Neuronal stem cell (in vitro differentiated cells): ENCODE measurements around the gene ADAMTS14.
A peak's percentile ranks its signal among the peaks of the same experiment; 100 is the strongest.

ENCODE experiments used
- DNase-seq: peaks from one replicate; pipeline ENCODE4 v3.0.0-alpha.2; 2013; ENCODE audit warnings: low spot score
- H2AFZ ChIP-seq: one replicate; pipeline ENCODE4 v1.6.1; 2013; ENCODE audit warnings: mild to moderate bottlenecking, low read length, inconsistent platforms
- H2AK5ac ChIP-seq: 2 replicates; pipeline ENCODE4 v1.6.1; 2013; ENCODE audit warnings: low read depth, mild to moderate bottlenecking, inconsistent platforms, low read length, moderate library complexity, mixed read lengths
- H2BK120ac ChIP-seq: 2 replicates; pipeline ENCODE4 v1.6.1; 2013; ENCODE audit warnings: low read depth, mild to moderate bottlenecking, inconsistent platforms, low read length, moderate library complexity, mixed read lengths
- H2BK12ac ChIP-seq: one replicate; pipeline ENCODE4 v1.6.1; 2013; ENCODE audit warnings: low read length, inconsistent platforms
- H2BK15ac ChIP-seq: 2 replicates; pipeline ENCODE4 v1.6.1; 2013; ENCODE audit warnings: mild to moderate bottlenecking, low read length, inconsistent platforms, mixed read lengths
- H2BK5ac ChIP-seq: one replicate; pipeline ENCODE4 v1.6.1; 2013; ENCODE audit warnings: inconsistent platforms, mild to moderate bottlenecking, low read length, moderate library complexity
- H3K14ac ChIP-seq: one replicate; pipeline ENCODE4 v1.6.1; 2013; ENCODE audit warnings: low read length, inconsistent platforms
- H3K18ac ChIP-seq: 2 replicates; pipeline ENCODE4 v1.6.1; 2013; ENCODE audit warnings: low read length, inconsistent platforms
- H3K23ac ChIP-seq: 2 replicates; pipeline ENCODE4 v1.6.1; 2013; ENCODE audit warnings: low read depth, mild to moderate bottlenecking, mixed read lengths, low read length, inconsistent platforms; ENCODE audit not compliant: poor library complexity
- H3K27ac ChIP-seq: replicated peaks from 3 replicates; pipeline ENCODE4 v1.5.1; 2013; ENCODE audit warnings: low read length, inconsistent platforms
- H3K27me3 ChIP-seq, 3 experiments: 2 replicates each; pipeline ENCODE4 v1.6.1; 2013; ENCODE audit warnings: low read length in 3 of 3, mild to moderate bottlenecking in 2 of 3, inconsistent platforms in 1 of 3, low read depth in 1 of 3, mixed read lengths in 1 of 3, moderate library complexity in 1 of 3; ENCODE audit not compliant: control insufficient read depth in 3 of 3, insufficient read depth in 3 of 3
- H3K36me3 ChIP-seq, 2 donors: replicated peaks in 1 of 2; 2 replicates each; pipeline ENCODE4 v1.6.1; 2013; ENCODE audit warnings: low read length in 2 of 2; ENCODE audit not compliant: control insufficient read depth in 2 of 2, insufficient read depth in 2 of 2
- H3K4ac ChIP-seq: 2 replicates; pipeline ENCODE4 v1.6.1; 2013; ENCODE audit warnings: inconsistent platforms, mild to moderate bottlenecking, low read length, moderate library complexity
- H3K4me1 ChIP-seq, 2 donors: 1 replicate in 1 of 2; 2 replicates in 1 of 2; pipeline ENCODE4 v1.6.1; 2013; ENCODE audit warnings: low read length in 2 of 2, low read depth in 1 of 2; ENCODE audit not compliant: control insufficient read depth in 2 of 2, insufficient read depth in 1 of 2
- H3K4me2 ChIP-seq: one replicate; pipeline ENCODE4 v1.6.1; 2013; ENCODE audit warnings: mild to moderate bottlenecking, low read length, inconsistent platforms; ENCODE audit not compliant: insufficient read depth, poor library complexity, severe bottlenecking
- H3K4me3 ChIP-seq, 2 donors: 2 replicates each; pipeline ENCODE4 v1.5.1; 2013; ENCODE audit warnings: low read length in 2 of 2, mild to moderate bottlenecking in 2 of 2, inconsistent platforms in 1 of 2, moderate library complexity in 1 of 2
- H3K79me1 ChIP-seq: one replicate; pipeline ENCODE4 v1.6.1; 2013; ENCODE audit warnings: low read depth, mild to moderate bottlenecking, inconsistent platforms, low read length, moderate library complexity
- H3K9ac ChIP-seq: one replicate; pipeline ENCODE4 v1.6.1; 2013; ENCODE audit warnings: mild to moderate bottlenecking, low read depth, low read length, inconsistent platforms; ENCODE audit not compliant: poor library complexity
- H3K9me3 ChIP-seq, 2 donors: replicated peaks in 1 of 2; 2 replicates each; pipeline versions ENCODE3 to v1.6.1; 2013; ENCODE audit warnings: low read length in 2 of 2, mild to moderate bottlenecking in 2 of 2, inconsistent platforms in 1 of 2, low read depth in 1 of 2, mixed read lengths in 1 of 2, moderate library complexity in 1 of 2; ENCODE audit not compliant: control insufficient read depth in 2 of 2, insufficient read depth in 1 of 2
- H4K8ac ChIP-seq: one replicate; pipeline ENCODE4 v1.6.1; 2013; ENCODE audit warnings: low read depth, mild to moderate bottlenecking, inconsistent platforms, low read length, moderate library complexity
- H4K91ac ChIP-seq: one replicate; pipeline ENCODE4 v1.6.1; 2013; ENCODE audit warnings: low read length, low read depth, mild to moderate bottlenecking, inconsistent platforms; ENCODE audit not compliant: poor library complexity
- WGBS, 2 donors: extraction: QIAGEN DNeasy Blood & Tissue Kit; methylation state at CpG; one replicate each; pipeline ENCODE4 v1.1.7; 2013; ENCODE audit warnings: missing lambda C conversion rate in 2 of 2, mixed read lengths in 1 of 2; ENCODE audit not compliant: insufficient read length in 2 of 2, insufficient replicate concordance in 1 of 2; ENCODE audit errors: extremely low coverage in 2 of 2; 5-methylcytosine and 5-hydroxymethylcytosine counted together

ADAMTS14 gene

DNA sequence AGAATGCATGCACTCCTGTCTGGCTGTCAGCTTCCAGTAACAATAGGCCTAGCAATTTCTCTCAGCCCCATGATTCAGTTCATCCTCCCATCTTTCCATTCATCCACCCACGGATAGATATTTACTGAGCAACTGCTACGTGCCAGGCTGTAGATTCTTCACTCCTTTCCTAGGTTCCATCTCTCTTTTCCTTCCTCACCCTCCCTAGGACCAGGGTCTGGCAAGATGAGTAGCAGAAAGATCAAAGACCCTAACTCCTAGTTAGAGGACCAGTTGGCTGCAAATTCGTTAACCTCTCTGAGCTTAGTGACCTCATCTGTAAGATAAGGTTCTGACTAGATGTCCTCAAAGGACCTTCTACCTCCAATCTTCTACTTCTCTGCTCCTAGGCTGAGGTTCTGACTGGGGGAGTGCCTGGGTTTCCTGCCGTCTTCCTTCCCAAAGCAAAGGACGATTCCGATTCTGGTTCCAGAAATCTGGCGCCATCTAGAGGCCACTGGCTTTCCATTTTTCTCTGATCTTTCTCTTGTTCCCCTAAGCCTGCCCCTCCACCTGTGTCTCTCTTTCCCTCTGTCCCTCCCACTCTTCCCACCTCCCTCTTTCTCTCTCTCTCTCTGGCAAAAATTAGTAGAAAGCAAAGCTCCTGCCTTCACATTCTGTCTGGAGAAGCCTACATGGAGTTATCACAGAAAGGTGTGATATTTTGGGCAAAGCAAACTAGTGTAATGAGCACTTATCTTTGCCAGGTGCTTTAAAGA, 86.6 kb downstream of the ADAMTS14 start:
- Histone ChIP-seq H3K79me1 (no peaks in the 10 kb centered on the region), H4K91ac (no peak overlapping the region), H3K4me2 (no peak overlapping the region), H2AFZ (no peak overlapping the region), H2BK120ac (no peak overlapping the region), H3K14ac (no peak overlapping the region), H3K4me3 (no peak overlapping the region), H2AK5ac (no peak overlapping the region), H2BK12ac (no peak overlapping the region), H3K18ac (no peak overlapping the region), H3K27ac (no peak overlapping the region), H3K9ac (no peak overlapping the region), H2BK5ac (no peak overlapping the region), H3K9me3 (no peaks in the 10 kb centered on the region), H3K36me3 (no peaks in the 10 kb centered on the region), H2BK15ac (no peak overlapping the region), H4K8ac (no peak overlapping the region), H3K27me3 (peaks cover 0 to 3% (median 0%) of the 10 kb centered on the region in 3 experiments), H3K4ac (no peak overlapping the region), H3K23ac (no peak overlapping the region), H3K4me1 (peaks cover 19 to 27% of the 10 kb centered on the region in 2 donors)
- DNase-seq: peak; percentile 62
- no CpG with 5 or more reads among the region's 7 CpGs for WGBS, 2 donors

GRCh38 chr10:70759781-70760180, 87.5 kb downstream of the ADAMTS14 start:
- H3K9me3 ChIP-seq: no peaks in the 10 kb centered on the region
- H3K23ac ChIP-seq: no peak overlapping the region
- H2BK12ac ChIP-seq: no peak overlapping the region
- H3K79me1 ChIP-seq: no peaks in the 10 kb centered on the region
- peak overlapping the region; percentile 84 for H2AFZ ChIP-seq
- no peak overlapping the region for H3K4ac ChIP-seq
- peaks cover 18 to 27% of the 10 kb centered on the region in 2 donors for H3K4me1 ChIP-seq
- H3K4me3 ChIP-seq: no peak overlapping the region
- no peak overlapping the region for H2BK5ac ChIP-seq
- WGBS, 2 donors: no CpG with 5 or more reads among the region's 7 CpGs
- H4K91ac ChIP-seq: no peak overlapping the region
- H3K4me2 ChIP-seq: no peak overlapping the region
- no peak overlapping the region for H4K8ac ChIP-seq
- no peak overlapping the region for H3K27ac ChIP-seq
- H3K18ac ChIP-seq: no peak overlapping the region
- peak overlapping the region; percentile 31 for H2AK5ac ChIP-seq
- H3K14ac ChIP-seq: no peak overlapping the region
- H2BK120ac ChIP-seq: no peak overlapping the region
- DNase-seq: no peak
- H3K36me3 ChIP-seq: no peaks in the 10 kb centered on the region
- no peak overlapping the region for H3K9ac ChIP-seq
- H3K27me3 ChIP-seq: peaks cover 0 to 3% (median 0%) of the 10 kb centered on the region in 3 experiments
- H2BK15ac ChIP-seq: no peak overlapping the region

GRCh38 chr10:70760271-70760787, 88.0 kb downstream of the ADAMTS14 start:
- no peak overlapping the region for H2BK12ac ChIP-seq
- H3K27ac ChIP-seq: no peak overlapping the region
- no peak overlapping the region for H3K4me3 ChIP-seq
- no peaks in the 10 kb centered on the region for H3K9me3 ChIP-seq
- no peak overlapping the region for H2BK120ac ChIP-seq
- no peak overlapping the region for H3K14ac ChIP-seq
- H3K27me3 ChIP-seq: peaks cover 0 to 3% (median 0%) of the 10 kb centered on the region in 3 experiments
- no peak overlapping the region for H3K23ac ChIP-seq
- no peak overlapping the region for H2BK5ac ChIP-seq
- H3K4me2 ChIP-seq: no peak overlapping the region
- no peaks in the 10 kb centered on the region for H3K79me1 ChIP-seq
- H4K8ac ChIP-seq: no peak overlapping the region
- no peak for DNase-seq
- H3K36me3 ChIP-seq: no peaks in the 10 kb centered on the region
- H3K18ac ChIP-seq: peak overlapping the region; percentile 22
- peak overlapping the region; percentile 31 for H2AK5ac ChIP-seq
- peak overlapping the region; percentile 84 for H2AFZ ChIP-seq
- peak overlapping the region; percentile 9 for H3K4ac ChIP-seq
- H3K9ac ChIP-seq: no peak overlapping the region
- no peak overlapping the region for H4K91ac ChIP-seq
- no CpG with 5 or more reads among the region's 12 CpGs for WGBS, 2 donors
- peaks cover 18 to 27% of the 10 kb centered on the region in 2 donors for H3K4me1 ChIP-seq
- peak overlapping the region; percentile 79 for H2BK15ac ChIP-seq

DNA sequence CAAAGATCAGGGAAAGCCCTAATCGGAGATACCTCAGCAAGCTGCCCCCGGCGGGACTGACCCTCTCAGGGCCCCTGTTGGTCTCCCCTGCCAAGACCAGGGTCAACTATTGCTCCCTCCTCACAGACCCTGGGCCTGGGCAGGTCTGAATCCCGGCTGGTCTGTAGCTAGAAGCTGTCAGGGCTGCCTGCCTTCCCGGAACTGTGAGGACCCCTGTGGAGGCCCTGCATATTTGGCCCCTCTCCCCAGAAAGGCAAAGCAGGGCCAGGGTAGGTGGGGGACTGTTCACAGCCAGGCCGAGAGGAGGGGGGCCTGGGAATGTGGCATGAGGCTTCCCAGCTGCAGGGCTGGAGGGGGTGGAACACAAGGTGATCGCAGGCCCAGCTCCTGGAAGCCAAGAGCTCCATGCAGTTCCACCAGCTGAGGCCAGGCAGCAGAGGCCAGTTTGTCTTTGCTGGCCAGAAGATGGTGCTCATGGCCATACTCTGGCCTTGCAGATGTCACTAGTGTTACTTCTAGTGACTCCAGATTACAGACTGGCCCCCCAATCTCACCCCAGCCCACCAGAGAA, 88.8 kb downstream of the ADAMTS14 start:
- H2BK12ac ChIP-seq: no peak overlapping the region
- H2BK15ac ChIP-seq: peak overlapping the region; percentile 89
- H3K27ac ChIP-seq: no peak overlapping the region
- no peak overlapping the region for H2BK120ac ChIP-seq
- H3K4me3 ChIP-seq: no peak overlapping the region
- DNase-seq: no peak
- H3K9ac ChIP-seq: no peak overlapping the region
- WGBS, 2 donors: no CpG with 5 or more reads among the region's 7 CpGs
- no peak overlapping the region for H3K4me2 ChIP-seq
- no peak overlapping the region for H4K91ac ChIP-seq
- H3K79me1 ChIP-seq: no peaks in the 10 kb centered on the region
- H3K14ac ChIP-seq: no peak overlapping the region
- H2AFZ ChIP-seq: peak overlapping the region; percentile 84
- peaks cover 18 to 27% of the 10 kb centered on the region in 2 donors for H3K4me1 ChIP-seq
- H3K4ac ChIP-seq: no peak overlapping the region
- no peak overlapping the region for H4K8ac ChIP-seq
- H2AK5ac ChIP-seq: peak overlapping the region; percentile 98
- H3K18ac ChIP-seq: peak overlapping the region; percentile 24
- no peaks in the 10 kb centered on the region for H3K36me3 ChIP-seq
- H3K27me3 ChIP-seq: peaks cover 0 to 3% (median 0%) of the 10 kb centered on the region in 3 experiments
- no peak overlapping the region for H2BK5ac ChIP-seq
- no peak overlapping the region for H3K23ac ChIP-seq
- H3K9me3 ChIP-seq: peaks cover 0 to 3% of the 10 kb centered on the region in 2 donors
